ENCODE data around the gene CDH3. TPM values are rescaled to one million over a fixed set of nuclear protein-coding genes. Genes with fewer than 3 reads are reported as not detected.

Gene CDH3
- total RNA-seq, 1 donor from 2014 or later: not detected

DNA sequence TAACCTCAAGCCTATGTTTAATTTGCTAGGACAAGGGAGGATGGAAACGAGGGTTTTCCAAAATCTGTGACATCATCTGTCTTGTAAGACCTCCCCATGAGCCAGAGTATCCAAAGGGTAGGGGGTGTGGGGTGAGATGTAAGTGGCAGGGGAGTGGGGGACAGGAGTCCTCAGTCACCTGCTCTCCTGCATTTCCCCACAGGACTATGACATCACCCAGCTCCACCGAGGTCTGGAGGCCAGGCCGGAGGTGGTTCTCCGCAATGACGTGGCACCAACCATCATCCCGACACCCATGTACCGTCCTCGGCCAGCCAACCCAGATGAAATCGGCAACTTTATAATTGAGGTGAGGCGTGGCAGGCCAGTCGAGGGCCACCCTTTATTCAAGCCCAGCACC, 50.5 kb downstream of the CDH3 start:
- Histone ChIP-seq H3K4me3 (ENCODE audit: low read length in 3 of 3) (no peak overlapping the region), H3K27me3 (ENCODE audit: control insufficient read depth in 3 of 3, insufficient read depth in 3 of 3, low read length in 3 of 3) (no peaks in the 10 kb centered on the region), H3K9me3 (ENCODE audit: control insufficient read depth in 3 of 3, low read length in 3 of 3) (no peaks in the 10 kb centered on the region), H3K36me3 (ENCODE audit: control insufficient read depth in 3 of 3, insufficient read depth in 3 of 3, low read length in 3 of 3) (no peaks in the 10 kb centered on the region), H3K4me1 (ENCODE audit: control insufficient read depth in 3 of 3, insufficient read depth in 3 of 3, low read length in 3 of 3) (no peaks in the 10 kb centered on the region), H3K9ac (ENCODE audit: low read depth in 1 of 3, low read length in 3 of 3) (no peak overlapping the region), H3K27ac (ENCODE audit: low read depth, low read length) (no peak overlapping the region)

DNA sequence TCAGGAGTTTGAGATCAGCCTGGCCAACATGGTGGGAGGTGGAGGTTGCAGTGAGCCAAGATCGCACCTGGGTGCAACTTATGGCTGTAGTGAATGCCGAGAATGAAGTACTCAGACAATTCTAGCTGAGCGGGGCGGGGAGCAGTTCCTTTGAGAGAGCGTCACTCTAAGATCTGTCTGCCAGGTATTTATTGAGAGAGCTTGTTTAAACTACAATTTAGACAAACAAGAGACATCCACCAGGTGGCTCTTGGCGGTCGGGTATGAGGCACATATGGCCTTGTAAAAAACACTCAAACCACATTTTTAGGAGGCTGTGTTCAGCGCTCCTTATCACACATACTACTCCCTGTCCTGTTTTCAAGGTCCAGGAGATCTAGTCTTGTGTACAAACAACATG, 51.4 kb downstream of the CDH3 start:
- Histone ChIP-seq H3K36me3 (ENCODE audit: control insufficient read depth in 3 of 3, insufficient read depth in 3 of 3, low read length in 3 of 3) (no peaks in the 10 kb centered on the region), H3K27me3 (ENCODE audit: control insufficient read depth in 3 of 3, insufficient read depth in 3 of 3, low read length in 3 of 3) (no peaks in the 10 kb centered on the region), H3K9me3 (ENCODE audit: control insufficient read depth in 3 of 3, low read length in 3 of 3) (no peaks in the 10 kb centered on the region), H3K4me1 (ENCODE audit: control insufficient read depth in 3 of 3, insufficient read depth in 3 of 3, low read length in 3 of 3) (no peaks in the 10 kb centered on the region), H3K9ac (ENCODE audit: low read depth in 1 of 3, low read length in 3 of 3) (no peak overlapping the region), H3K4me3 (ENCODE audit: low read length in 3 of 3) (no peak overlapping the region), H3K27ac (ENCODE audit: low read depth, low read length) (no peak overlapping the region)

DNA sequence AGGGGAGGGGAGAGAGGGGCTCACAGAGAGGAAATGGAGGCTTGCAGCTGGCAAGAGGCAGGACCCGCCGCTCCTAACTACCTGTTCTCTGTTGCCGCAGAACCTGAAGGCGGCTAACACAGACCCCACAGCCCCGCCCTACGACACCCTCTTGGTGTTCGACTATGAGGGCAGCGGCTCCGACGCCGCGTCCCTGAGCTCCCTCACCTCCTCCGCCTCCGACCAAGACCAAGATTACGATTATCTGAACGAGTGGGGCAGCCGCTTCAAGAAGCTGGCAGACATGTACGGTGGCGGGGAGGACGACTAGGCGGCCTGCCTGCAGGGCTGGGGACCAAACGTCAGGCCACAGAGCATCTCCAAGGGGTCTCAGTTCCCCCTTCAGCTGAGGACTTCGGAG, 53.0 kb downstream of the CDH3 start:
- Histone ChIP-seq H3K9me3 (ENCODE audit: control insufficient read depth in 3 of 3, low read length in 3 of 3) (no peaks in the 10 kb centered on the region), H3K4me3 (ENCODE audit: low read length in 3 of 3) (no peak overlapping the region), H3K27me3 (ENCODE audit: control insufficient read depth in 3 of 3, insufficient read depth in 3 of 3, low read length in 3 of 3) (no peaks in the 10 kb centered on the region), H3K9ac (ENCODE audit: low read depth in 1 of 3, low read length in 3 of 3) (no peak overlapping the region), H3K4me1 (ENCODE audit: control insufficient read depth in 3 of 3, insufficient read depth in 3 of 3, low read length in 3 of 3) (no peaks in the 10 kb centered on the region), H3K36me3 (ENCODE audit: control insufficient read depth in 3 of 3, insufficient read depth in 3 of 3, low read length in 3 of 3) (no peaks in the 10 kb centered on the region), H3K27ac (ENCODE audit: low read depth, low read length) (no peak overlapping the region)

DNA sequence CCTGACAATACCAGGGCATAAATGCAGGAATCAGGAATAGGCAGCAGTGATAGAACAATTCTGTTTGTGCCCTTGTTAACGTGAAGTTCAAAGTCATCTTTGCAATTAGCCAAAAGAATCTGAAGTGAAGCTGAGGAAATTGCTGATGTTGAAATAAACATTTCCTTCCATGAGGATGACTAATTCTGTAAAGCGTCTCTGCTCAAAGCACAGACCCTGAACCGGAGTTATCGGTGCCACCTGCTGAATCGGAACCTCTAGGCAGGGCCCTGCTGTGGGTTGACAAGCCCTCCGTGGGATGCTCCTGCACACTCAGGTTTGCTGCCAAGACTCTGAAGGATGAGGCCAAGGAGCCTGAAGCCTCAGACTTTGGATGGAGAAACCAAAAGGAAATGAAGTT, 55.0 kb downstream of the CDH3 start:
- H3K27me3 ChIP-seq (ENCODE audit: control insufficient read depth in 3 of 3, insufficient read depth in 3 of 3, low read length in 3 of 3): no peaks in the 10 kb centered on the region
- H3K9ac ChIP-seq (ENCODE audit: low read depth in 1 of 3, low read length in 3 of 3): no peak overlapping the region
- no peaks in the 10 kb centered on the region for H3K4me1 ChIP-seq (ENCODE audit: control insufficient read depth in 3 of 3, insufficient read depth in 3 of 3, low read length in 3 of 3)
- H3K36me3 ChIP-seq (ENCODE audit: control insufficient read depth in 3 of 3, insufficient read depth in 3 of 3, low read length in 3 of 3): no peaks in the 10 kb centered on the region
- no peak overlapping the region for H3K27ac ChIP-seq (ENCODE audit: low read depth, low read length)
- no peak overlapping the region for H3K4me3 ChIP-seq (ENCODE audit: low read length in 3 of 3)
- H3K9me3 ChIP-seq (ENCODE audit: control insufficient read depth in 3 of 3, low read length in 3 of 3): no peaks in the 10 kb centered on the region

DNA sequence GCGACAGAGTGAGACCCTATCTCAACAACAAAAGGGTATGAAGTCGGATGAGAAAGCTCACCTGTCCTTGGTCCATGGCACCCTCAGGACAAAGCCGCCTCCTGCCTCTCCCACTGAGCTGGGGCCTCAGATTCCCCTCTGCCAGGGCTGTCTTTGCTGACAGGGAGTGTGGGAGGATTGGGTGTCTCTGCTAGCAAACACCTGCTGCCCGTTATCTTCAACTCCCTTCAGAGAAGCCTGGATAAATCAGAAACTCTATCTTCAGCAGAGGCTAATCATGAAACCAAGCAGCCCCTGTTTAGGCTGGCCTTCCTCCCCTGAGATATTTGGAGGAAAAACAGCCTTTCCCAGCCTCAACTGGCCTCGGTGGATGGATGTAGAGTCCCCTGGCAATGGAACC, 55.7 kb downstream of the CDH3 start:
- Histone ChIP-seq H3K9ac (ENCODE audit: low read depth in 1 of 3, low read length in 3 of 3) (no peak overlapping the region), H3K4me1 (ENCODE audit: control insufficient read depth in 3 of 3, insufficient read depth in 3 of 3, low read length in 3 of 3) (no peaks in the 10 kb centered on the region), H3K4me3 (ENCODE audit: low read length in 3 of 3) (no peak overlapping the region), H3K9me3 (ENCODE audit: control insufficient read depth in 3 of 3, low read length in 3 of 3) (no peaks in the 10 kb centered on the region), H3K27ac (ENCODE audit: low read depth, low read length) (no peak overlapping the region), H3K27me3 (ENCODE audit: control insufficient read depth in 3 of 3, insufficient read depth in 3 of 3, low read length in 3 of 3) (no peaks in the 10 kb centered on the region), H3K36me3 (ENCODE audit: control insufficient read depth in 3 of 3, insufficient read depth in 3 of 3, low read length in 3 of 3) (no peaks in the 10 kb centered on the region)

DNA sequence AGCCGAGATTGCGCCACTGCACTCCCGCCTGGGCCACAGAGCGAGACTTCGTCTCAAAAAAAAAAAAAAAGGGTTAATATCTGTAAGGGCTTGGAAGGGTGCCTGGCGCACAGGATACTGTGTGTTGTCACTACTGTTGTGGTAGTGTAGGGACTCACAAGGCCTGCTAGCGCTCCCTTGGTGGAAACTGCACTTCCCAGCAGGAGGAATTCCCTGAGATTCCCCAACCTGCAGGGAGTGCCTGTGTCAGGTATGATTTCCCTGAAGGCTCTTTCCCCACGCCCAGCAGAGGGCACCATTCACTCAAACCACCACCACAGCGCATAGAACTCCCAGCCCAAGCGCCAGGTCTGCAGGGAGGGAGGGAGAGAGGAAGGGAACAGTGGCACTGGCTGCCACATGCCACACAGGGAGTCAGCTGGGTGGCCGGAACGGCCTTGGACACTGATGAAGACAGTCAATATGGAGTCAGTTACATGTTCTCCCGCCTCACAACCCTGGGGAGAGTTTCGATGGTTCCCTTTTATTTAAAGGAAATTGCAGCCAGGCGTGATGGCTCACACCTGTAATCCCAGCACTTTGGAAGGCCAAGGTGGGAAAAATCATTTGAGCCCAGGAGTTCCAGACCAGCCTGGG, 59.2 kb downstream of the CDH3 start:
- H3K9me3 ChIP-seq (ENCODE audit: control insufficient read depth in 3 of 3, low read length in 3 of 3): no peaks in the 10 kb centered on the region
- no peaks in the 10 kb centered on the region for H3K4me1 ChIP-seq (ENCODE audit: control insufficient read depth in 3 of 3, insufficient read depth in 3 of 3, low read length in 3 of 3)
- H3K27me3 ChIP-seq (ENCODE audit: control insufficient read depth in 3 of 3, insufficient read depth in 3 of 3, low read length in 3 of 3): peaks cover 0 to 4% (median 0%) of the 10 kb centered on the region in 3 donors
- no peak overlapping the region for H3K9ac ChIP-seq (ENCODE audit: low read depth in 1 of 3, low read length in 3 of 3)
- no peak overlapping the region for H3K4me3 ChIP-seq (ENCODE audit: low read length in 3 of 3)
- H3K36me3 ChIP-seq (ENCODE audit: control insufficient read depth in 3 of 3, insufficient read depth in 3 of 3, low read length in 3 of 3): no peaks in the 10 kb centered on the region
- no peak overlapping the region for H3K27ac ChIP-seq (ENCODE audit: low read depth, low read length)

DNA sequence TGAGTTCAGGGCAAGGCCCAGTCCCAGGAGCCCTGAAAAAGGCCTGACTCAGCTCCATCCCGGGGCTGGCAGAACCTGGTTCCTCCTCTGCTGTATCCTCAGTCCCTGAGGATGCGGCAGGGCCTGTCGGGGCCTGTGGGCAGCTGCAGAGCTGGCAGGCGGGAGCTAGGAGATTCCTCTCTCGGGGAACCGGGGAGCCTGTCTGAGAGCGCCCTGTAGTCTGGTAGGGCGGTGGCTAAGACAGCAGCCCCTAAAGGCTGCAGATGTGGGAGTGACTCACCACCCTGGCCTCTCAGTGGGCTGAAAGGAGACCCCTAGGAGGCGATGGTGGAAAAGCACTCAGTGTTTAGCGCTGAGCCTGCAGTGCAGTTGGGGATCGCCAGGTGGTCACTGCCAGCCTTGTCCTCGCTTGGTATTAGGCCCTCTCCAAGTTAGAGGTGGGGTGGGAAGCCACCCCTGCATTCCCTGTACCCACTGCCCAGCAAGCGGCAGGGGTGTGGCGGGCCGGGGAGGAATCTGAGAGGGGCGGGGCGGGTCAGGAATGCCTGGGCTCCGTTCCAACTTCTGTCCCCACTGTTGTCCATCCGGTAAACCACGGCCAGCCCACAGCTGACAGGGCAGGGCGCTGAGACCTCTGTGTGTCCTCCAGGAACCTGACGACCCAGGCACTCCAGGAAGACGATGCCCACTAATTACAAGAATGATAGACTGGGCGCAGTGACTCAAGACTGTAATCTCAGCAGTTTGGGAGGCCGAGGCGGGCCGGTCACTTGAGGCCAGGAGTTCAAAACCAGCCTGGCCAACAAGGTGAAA, 62.4 kb downstream of the CDH3 start:
- peaks cover 9 to 19% (median 9%) of the 10 kb centered on the region in 3 donors for H3K27me3 ChIP-seq (ENCODE audit: control insufficient read depth in 3 of 3, insufficient read depth in 3 of 3, low read length in 3 of 3)
- H3K4me3 ChIP-seq (ENCODE audit: low read length in 3 of 3): no peak overlapping the region
- H3K9ac ChIP-seq (ENCODE audit: low read depth in 1 of 3, low read length in 3 of 3): no peak overlapping the region
- H3K4me1 ChIP-seq (ENCODE audit: control insufficient read depth in 3 of 3, insufficient read depth in 3 of 3, low read length in 3 of 3): no peaks in the 10 kb centered on the region
- H3K9me3 ChIP-seq (ENCODE audit: control insufficient read depth in 3 of 3, low read length in 3 of 3): no peaks in the 10 kb centered on the region
- H3K36me3 ChIP-seq (ENCODE audit: control insufficient read depth in 3 of 3, insufficient read depth in 3 of 3, low read length in 3 of 3): no peaks in the 10 kb centered on the region
- H3K27ac ChIP-seq (ENCODE audit: low read depth, low read length): no peak overlapping the region

DNA sequence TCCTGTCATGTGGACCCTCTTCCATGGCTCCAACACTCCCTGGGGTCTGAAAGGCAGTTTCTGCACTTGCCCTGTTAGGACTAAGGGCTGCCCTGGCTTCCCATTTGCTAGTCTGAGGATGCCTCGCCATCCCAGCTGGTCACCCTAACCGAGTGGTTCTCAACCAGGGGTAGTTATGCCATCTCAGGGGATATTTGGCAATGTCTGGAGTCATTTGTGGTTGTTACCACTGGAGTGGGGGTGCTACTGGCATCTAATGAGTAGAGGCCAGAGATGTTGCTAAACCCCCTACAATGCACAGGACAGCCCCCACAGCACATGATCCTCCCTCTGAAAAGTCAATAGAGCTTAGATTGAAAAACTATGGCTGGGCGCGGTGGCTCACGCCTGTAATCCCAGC, 65.1 kb downstream of the CDH3 start:
- Histone ChIP-seq H3K9me3 (ENCODE audit: control insufficient read depth in 3 of 3, low read length in 3 of 3) (no peaks in the 10 kb centered on the region), H3K36me3 (ENCODE audit: control insufficient read depth in 3 of 3, insufficient read depth in 3 of 3, low read length in 3 of 3) (no peaks in the 10 kb centered on the region), H3K9ac (ENCODE audit: low read depth in 1 of 3, low read length in 3 of 3) (no peak overlapping the region), H3K27me3 (ENCODE audit: control insufficient read depth in 3 of 3, insufficient read depth in 3 of 3, low read length in 3 of 3) (peaks cover 12 to 19% (median 14%) of the 10 kb centered on the region in 3 donors), H3K4me1 (ENCODE audit: control insufficient read depth in 3 of 3, insufficient read depth in 3 of 3, low read length in 3 of 3) (no peaks in the 10 kb centered on the region), H3K4me3 (ENCODE audit: low read length in 3 of 3) (no peak overlapping the region), H3K27ac (ENCODE audit: low read depth, low read length) (no peak overlapping the region)

DNA sequence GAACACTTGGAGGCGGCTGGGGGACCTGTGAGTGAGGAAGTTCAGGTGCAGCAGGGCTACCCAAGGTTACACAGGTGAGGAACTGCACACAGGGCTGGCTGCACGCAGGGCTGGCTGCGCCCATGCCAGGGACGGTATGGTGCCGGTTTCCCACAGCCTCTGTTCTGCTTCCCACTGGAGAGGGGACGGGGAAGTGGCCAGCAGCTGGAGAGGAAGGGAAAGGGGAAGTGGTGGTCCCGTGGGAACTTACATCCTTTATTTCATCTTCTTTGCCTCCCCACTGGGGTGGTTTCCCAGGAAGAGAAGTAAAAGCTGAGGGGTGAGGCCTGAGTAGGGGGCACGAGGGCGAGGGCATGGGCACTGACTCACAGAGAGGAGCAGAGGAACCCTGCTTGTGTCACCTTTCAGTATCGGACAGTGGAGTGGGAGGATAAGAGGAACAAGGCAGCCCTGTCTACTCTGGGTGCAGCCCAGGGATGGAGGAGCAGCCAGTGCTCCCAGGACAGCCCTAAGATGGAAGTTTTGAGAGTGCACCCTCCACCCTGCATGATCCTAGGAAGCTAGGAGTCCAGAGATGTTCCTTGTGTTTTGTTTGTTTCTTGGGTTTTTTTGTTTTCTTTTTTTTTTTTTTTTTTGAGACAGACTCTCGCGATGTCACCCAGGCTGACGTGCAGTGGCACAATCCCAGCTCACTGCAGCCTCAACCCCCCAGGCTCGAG, 66.5 kb downstream of the CDH3 start:
- H3K9ac ChIP-seq (ENCODE audit: low read depth in 1 of 3, low read length in 3 of 3): no peak overlapping the region

DNA sequence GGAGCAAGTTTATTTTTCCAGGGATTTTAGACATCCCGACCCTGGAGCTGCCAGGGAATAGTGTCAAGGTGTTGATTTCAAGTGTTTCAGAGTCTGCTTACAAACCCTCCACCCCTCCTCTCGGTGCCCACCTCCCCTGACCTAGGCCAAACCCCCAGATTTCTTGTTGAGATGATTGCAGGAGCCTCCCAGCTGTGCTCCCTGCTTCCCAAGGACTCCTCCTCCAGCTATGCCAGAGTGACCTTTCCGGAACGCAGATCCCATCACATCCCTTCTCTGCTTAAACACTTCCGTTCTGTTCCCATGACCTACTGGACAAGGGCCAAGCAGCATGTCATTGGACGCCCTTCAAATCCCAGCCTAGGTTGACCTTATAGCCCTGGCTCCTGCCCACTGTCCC, 68.3 kb downstream of the CDH3 start:
- Histone ChIP-seq H3K4me1 (ENCODE audit: control insufficient read depth in 3 of 3, insufficient read depth in 3 of 3, low read length in 3 of 3) (no peaks in the 10 kb centered on the region), H3K27ac (ENCODE audit: low read depth, low read length) (no peak overlapping the region), H3K27me3 (ENCODE audit: control insufficient read depth in 3 of 3, insufficient read depth in 3 of 3, low read length in 3 of 3) (peaks cover 12 to 15% (median 14%) of the 10 kb centered on the region in 3 donors), H3K36me3 (ENCODE audit: control insufficient read depth in 3 of 3, insufficient read depth in 3 of 3, low read length in 3 of 3) (no peaks in the 10 kb centered on the region), H3K9ac (ENCODE audit: low read depth in 1 of 3, low read length in 3 of 3) (no peak overlapping the region), H3K9me3 (ENCODE audit: control insufficient read depth in 3 of 3, low read length in 3 of 3) (peaks cover 0 to 2% (median 0%) of the 10 kb centered on the region in 3 donors), H3K4me3 (ENCODE audit: low read length in 3 of 3) (no peak overlapping the region)

More for the DNA sequence above, 66.5 kb downstream of the CDH3 start:
- Histone ChIP-seq H3K4me3 (ENCODE audit: low read length in 3 of 3) (no peak overlapping the region), H3K27ac (ENCODE audit: low read depth, low read length) (no peak overlapping the region), H3K27me3 (ENCODE audit: control insufficient read depth in 3 of 3, insufficient read depth in 3 of 3, low read length in 3 of 3) (peaks cover 12 to 19% (median 14%) of the 10 kb centered on the region in 3 donors), H3K4me1 (ENCODE audit: control insufficient read depth in 3 of 3, insufficient read depth in 3 of 3, low read length in 3 of 3) (no peaks in the 10 kb centered on the region), H3K9me3 (ENCODE audit: control insufficient read depth in 3 of 3, low read length in 3 of 3) (no peaks in the 10 kb centered on the region), H3K36me3 (ENCODE audit: control insufficient read depth in 3 of 3, insufficient read depth in 3 of 3, low read length in 3 of 3) (no peaks in the 10 kb centered on the region)

Data from skeletal muscle tissue (tissue), 4 donors.